Keratinocyte (primary cell): ENCODE data around the gene SLC6A8.
A peak's percentile ranks its signal among the peaks of the same experiment; 100 is the strongest.

Experiments used
- EZH2 ChIP-seq: IDR thresholded peaks from one replicate; pipeline ENCODE4 v1.6.1; 2012; ENCODE audit warnings: inconsistent platforms, mild to moderate bottlenecking, low read length, moderate library complexity
- TF ChIP-seq, protein P1 (sequence below), 3 experiments: IDR thresholded peaks in 1 of 3; conservative IDR thresholded peaks in 1 of 3; optimal IDR thresholded peaks in 1 of 3; 2 replicates in 2 of 3; 3 replicates in 1 of 3; pipeline versions ENCODE3 to v1.5.1; 2011; ENCODE audit warnings: low read length in 3 of 3, mild to moderate bottlenecking in 3 of 3, moderate library complexity in 2 of 3, control low read depth in 1 of 3, inconsistent platforms in 1 of 3; ENCODE audit not compliant: insufficient read depth in 2 of 3; ENCODE audit errors: extremely low read depth in 1 of 3

DNA sequence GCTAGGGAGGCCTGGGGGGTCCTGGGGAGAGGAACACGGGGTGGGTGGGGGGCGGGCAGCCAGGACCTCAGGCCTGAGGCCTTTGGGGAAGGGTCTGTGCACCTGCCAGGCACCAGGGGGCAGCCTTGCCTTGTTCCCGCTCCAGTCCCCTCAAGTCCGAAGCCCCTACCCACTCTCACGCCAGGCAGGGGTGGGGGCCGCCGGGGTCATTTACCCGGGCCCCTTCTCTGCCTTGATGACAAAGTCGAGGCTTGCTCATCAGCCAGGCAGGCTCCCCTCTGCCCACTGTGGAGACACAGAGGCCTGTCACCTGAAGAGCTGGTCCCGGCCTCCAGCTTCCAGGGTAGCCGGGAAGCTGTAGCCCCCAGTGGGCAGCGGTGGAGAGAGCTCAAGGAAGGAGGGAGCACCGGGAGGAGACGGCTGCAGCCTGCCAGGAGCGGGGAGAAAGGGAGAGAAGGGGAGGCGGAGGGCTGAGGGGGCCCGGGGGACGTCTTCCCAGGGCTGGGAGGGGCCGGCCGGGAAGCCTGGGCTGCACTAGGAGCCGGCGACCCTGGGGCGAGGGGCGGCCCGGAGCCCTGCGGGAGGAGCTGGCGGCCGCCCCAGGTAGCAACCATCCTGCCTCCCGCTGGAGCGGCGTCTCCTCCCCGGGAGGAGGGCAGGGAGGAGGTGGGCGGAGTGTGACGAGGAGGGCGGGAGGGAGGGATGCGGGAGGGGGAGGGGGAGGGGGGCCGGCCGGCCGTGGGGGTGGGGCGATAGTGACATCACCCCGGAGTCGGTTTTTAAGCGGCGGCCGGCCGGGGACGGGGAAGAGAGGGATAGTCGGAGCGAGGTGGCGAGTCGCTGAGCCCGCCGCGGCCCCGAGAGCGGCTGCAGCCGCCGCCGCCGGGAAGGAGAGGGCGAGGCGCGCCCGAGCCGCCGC is at the start of gene SLC6A8:
- TF ChIP-seq, protein P1, sequence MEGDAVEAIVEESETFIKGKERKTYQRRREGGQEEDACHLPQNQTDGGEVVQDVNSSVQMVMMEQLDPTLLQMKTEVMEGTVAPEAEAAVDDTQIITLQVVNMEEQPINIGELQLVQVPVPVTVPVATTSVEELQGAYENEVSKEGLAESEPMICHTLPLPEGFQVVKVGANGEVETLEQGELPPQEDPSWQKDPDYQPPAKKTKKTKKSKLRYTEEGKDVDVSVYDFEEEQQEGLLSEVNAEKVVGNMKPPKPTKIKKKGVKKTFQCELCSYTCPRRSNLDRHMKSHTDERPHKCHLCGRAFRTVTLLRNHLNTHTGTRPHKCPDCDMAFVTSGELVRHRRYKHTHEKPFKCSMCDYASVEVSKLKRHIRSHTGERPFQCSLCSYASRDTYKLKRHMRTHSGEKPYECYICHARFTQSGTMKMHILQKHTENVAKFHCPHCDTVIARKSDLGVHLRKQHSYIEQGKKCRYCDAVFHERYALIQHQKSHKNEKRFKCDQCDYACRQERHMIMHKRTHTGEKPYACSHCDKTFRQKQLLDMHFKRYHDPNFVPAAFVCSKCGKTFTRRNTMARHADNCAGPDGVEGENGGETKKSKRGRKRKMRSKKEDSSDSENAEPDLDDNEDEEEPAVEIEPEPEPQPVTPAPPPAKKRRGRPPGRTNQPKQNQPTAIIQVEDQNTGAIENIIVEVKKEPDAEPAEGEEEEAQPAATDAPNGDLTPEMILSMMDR (optimal IDR thresholded peaks at IDR 0.05 in 1 of 3, IDR thresholded peaks at IDR 0.05 in 1 of 3, conservative IDR thresholded peaks at IDR 0.05 in 1 of 3; ENCODE audit: extremely low read depth in 1 of 3, insufficient read depth in 2 of 3, low read length in 3 of 3): peak in 1 of 3 experiments; percentile 6
- TF ChIP-seq EZH2: no peak
